Ascending aorta (tissue), 2 donors: ENCODE measurements around the gene VSNL1. TPM values are rescaled to one million over a fixed set of nuclear protein-coding genes. Genes with fewer than 3 reads are reported as not detected.

ENCODE experiments used
- DNase-seq, 2 donors: peaks; one replicate each; pipeline ENCODE4 v3.0.0-alpha.2; 2019; ENCODE audit warnings: low spot score in 2 of 2
- H3K27ac ChIP-seq, 2 donors: fragments of 200-600 bp; sonication (generic); one replicate each; pipeline ENCODE4 v1.5.1; 2016 to 2017; ENCODE audit warnings: mild to moderate bottlenecking in 1 of 2
- H3K27me3 ChIP-seq: fragments of 200-600 bp; sonication (generic); one replicate; pipeline ENCODE4 v1.5.1; 2017
- H3K36me3 ChIP-seq, 2 donors: fragments of 200-600 bp; sonication (generic); one replicate each; pipeline ENCODE4 v1.5.1; 2016
- H3K4me1 ChIP-seq, 2 donors: fragments of 200-600 bp; sonication (generic); one replicate each; pipeline ENCODE4 v1.5.1; 2016 to 2017; ENCODE audit warnings: mild to moderate bottlenecking in 1 of 2
- H3K4me3 ChIP-seq, 2 donors: fragments of 200-600 bp; sonication (generic); one replicate each; pipeline ENCODE4 v1.5.1; 2016 to 2017; ENCODE audit warnings: mild to moderate bottlenecking in 1 of 2
- H3K9me3 ChIP-seq, 2 donors: fragments of 200-600 bp; sonication (generic); one replicate each; pipeline ENCODE4 v1.5.1; 2016
- CTCF ChIP-seq, 3 experiments: fragments of 200-600 bp in 2 of 3; fragments of 450-650 bp in 1 of 3; sonication (generic) in 2 of 3; IDR thresholded peaks; one replicate each; pipeline ENCODE4 v1.5.1; 2016 to 2019; ENCODE audit warnings: antibody characterized with exemption in 3 of 3, mild to moderate bottlenecking in 1 of 3, moderate library complexity in 1 of 3
- intact Hi-C: fragments of 100-400 bp; cut with DNase I; formaldehyde crosslinking; loops from one replicate; pipeline ENCODE4 v1.15.1; 2023
- total RNA-seq: library from RNA; depleted of rRNA; stranded (reverse); fragments of >200 nt; gene quantifications from one replicate; pipeline ENCODE4 v1.1.0, GENCODE V29; 2016

The VSNL1 gene
- total RNA-seq, 1 donor from 2014 or later: not detected

- no peaks in the 10 kb centered on the region for H3K4me1 ChIP-seq
- DNase-seq: no peak
- intact Hi-C loops: no loop called here
- H3K36me3 ChIP-seq: no peaks in the 10 kb centered on the region
- no peaks in the 10 kb centered on the region for H3K9me3 ChIP-seq
- H3K4me3 ChIP-seq: no peak overlapping the region
- TF ChIP-seq CTCF (IDR thresholded peaks at IDR 0.05): no peak
- no peaks in the 10 kb centered on the region for H3K27me3 ChIP-seq
- H3K27ac ChIP-seq: no peak overlapping the region
Measured at GRCh38 chr2:17578466-17578928, 38.0 kb downstream of the VSNL1 start.

DNA sequence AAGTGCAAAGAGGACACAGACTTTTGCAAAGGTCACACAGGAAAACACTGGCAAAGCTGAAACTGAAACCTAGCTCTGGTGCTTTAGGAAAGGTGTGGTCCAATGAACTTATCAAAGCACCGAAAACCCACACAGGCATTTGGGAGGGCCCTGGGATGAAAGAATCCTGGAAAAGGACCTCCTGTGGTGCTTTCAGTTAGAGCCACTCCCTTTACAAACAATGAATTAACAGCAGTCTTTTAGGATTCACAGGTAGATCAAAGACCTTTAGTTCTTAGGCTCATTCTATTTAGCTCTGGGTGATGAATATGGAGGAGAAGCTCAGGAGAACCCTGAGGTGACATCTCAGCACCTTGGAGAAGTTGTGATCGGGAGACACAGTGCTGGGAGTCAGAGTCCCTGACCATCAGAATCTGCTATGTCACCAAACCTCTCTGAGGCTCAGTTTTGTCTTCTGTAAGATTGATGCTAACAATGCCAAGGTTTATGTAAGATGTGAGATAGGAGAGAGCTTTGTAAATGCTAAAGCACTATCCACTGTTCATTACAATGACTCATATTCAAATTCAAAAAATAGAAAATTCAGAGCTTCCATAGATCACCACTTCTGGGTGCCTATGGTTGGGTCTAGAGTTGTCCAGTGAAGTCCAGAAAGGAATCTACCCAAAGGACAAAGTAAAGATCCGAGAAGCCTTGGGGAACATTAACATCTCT is 39.3 kb downstream of the VSNL1 start:
- Histone ChIP-seq H3K4me3 (no peak overlapping the region), H3K27ac (no peak overlapping the region), H3K27me3 (no peaks in the 10 kb centered on the region), H3K9me3 (no peaks in the 10 kb centered on the region), H3K4me1 (no peaks in the 10 kb centered on the region), H3K36me3 (no peaks in the 10 kb centered on the region)
- no peak for TF ChIP-seq CTCF (IDR thresholded peaks at IDR 0.05)
- DNase-seq: no peak
- intact Hi-C loops: no loop called here

- no peaks in the 10 kb centered on the region for H3K4me1 ChIP-seq
- TF ChIP-seq CTCF (IDR thresholded peaks at IDR 0.05): no peak
- H3K27me3 ChIP-seq: no peaks in the 10 kb centered on the region
- H3K36me3 ChIP-seq: no peaks in the 10 kb centered on the region
- no peak overlapping the region for H3K27ac ChIP-seq
- H3K9me3 ChIP-seq: no peaks in the 10 kb centered on the region
- intact Hi-C loops: no loop called here
- DNase-seq: no peak
- no peak overlapping the region for H3K4me3 ChIP-seq
Measured at GRCh38 chr2:17580319-17580715, 39.8 kb downstream of the VSNL1 start.

DNA sequence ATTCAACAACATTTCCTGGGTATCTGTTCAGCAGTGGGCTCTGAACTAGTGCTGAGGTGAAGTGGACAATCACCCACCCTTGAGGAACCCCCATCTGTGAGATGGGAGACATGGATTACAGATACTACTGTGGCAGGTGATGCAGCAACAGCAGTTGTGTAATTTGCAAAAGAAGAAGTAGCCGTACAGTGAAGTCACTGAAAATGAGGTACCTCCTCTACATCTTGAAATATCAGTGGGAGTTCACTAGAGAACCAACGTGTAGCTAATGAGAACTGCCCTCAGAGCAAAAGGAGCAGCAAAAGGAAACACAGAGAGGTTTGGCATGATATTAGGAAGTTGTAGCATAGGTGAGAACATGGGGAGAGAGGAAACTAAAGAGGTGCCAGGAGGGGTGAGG is 41.3 kb downstream of the VSNL1 start:
- TF ChIP-seq CTCF (IDR thresholded peaks at IDR 0.05): no peak
- H3K4me1 ChIP-seq: no peaks in the 10 kb centered on the region
- intact Hi-C loops: no loop called here
- H3K27me3 ChIP-seq: no peaks in the 10 kb centered on the region
- H3K27ac ChIP-seq: no peak overlapping the region
- H3K4me3 ChIP-seq: no peak overlapping the region
- DNase-seq: no peak
- no peaks in the 10 kb centered on the region for H3K36me3 ChIP-seq
- no peaks in the 10 kb centered on the region for H3K9me3 ChIP-seq

DNA sequence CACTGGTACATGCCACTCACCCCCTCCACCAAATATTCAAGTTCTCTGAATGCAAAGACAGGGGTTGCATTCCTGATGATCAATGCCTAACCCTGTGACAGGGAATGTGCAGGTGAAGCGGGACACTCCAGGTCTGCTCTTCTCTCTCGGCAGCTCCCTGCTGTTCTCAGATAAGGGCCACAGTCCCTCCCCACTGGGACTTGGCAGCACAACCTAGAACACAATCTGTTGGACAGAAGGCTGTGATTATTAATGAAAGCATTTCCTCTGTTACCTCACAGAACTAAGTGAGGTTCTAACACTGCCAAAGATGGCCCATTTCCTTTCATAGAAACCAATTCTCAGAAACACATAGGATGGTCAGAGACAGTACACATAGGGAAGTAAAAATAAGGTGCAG is 42.7 kb downstream of the VSNL1 start:
- no peaks in the 10 kb centered on the region for H3K9me3 ChIP-seq
- intact Hi-C loops: no loop called here
- H3K27me3 ChIP-seq: no peaks in the 10 kb centered on the region
- H3K4me1 ChIP-seq: no peaks in the 10 kb centered on the region
- H3K27ac ChIP-seq: no peak overlapping the region
- TF ChIP-seq CTCF (IDR thresholded peaks at IDR 0.05): no peak
- H3K4me3 ChIP-seq: no peak overlapping the region
- no peaks in the 10 kb centered on the region for H3K36me3 ChIP-seq
- no peak for DNase-seq

GRCh38 chr2:17583646-17584045 is 43.1 kb downstream of the VSNL1 start:
- no peak overlapping the region for H3K27ac ChIP-seq
- no peaks in the 10 kb centered on the region for H3K36me3 ChIP-seq
- TF ChIP-seq CTCF (IDR thresholded peaks at IDR 0.05): no peak
- H3K4me1 ChIP-seq: no peaks in the 10 kb centered on the region
- intact Hi-C loops: no loop called here
- H3K27me3 ChIP-seq: no peaks in the 10 kb centered on the region
- H3K4me3 ChIP-seq: no peak overlapping the region
- H3K9me3 ChIP-seq: no peaks in the 10 kb centered on the region
- DNase-seq: no peak
